ENCODE results near the gene CCM2. TPM values are rescaled to one million over a fixed set of nuclear protein-coding genes. Genes with fewer than 3 reads are reported as not detected.

CCM2 gene
- total RNA-seq, 2 experiments from 2014 or later, result 99.6 to 99.9 TPM

- Mint-ChIP-seq H3K27me3 (ENCODE audit: low read depth) (no peaks in the 10 kb centered on the region), H3K4me3 (no peak overlapping the region), H3K4me1 (ENCODE audit: low read depth) (peaks cover 42% of the 10 kb centered on the region), H3K36me3 (ENCODE audit: low read depth) (peaks cover 87% of the 10 kb centered on the region), H3K9me3 (ENCODE audit: insufficient read depth) (no peaks in the 10 kb centered on the region), H3K27ac (no peak overlapping the region)
- CTCF ChIA-PET, result no interaction called here
- POLR2A ChIA-PET, result interaction anchor here (0.7 to 5.9 kb wide), 8 partner anchors 8 to 165 kb away, joined by 3 to 96 read pairs (median 4); partner anchors contain the start of genes MYO1G and PURB
- ATAC-seq, result no peak
- no peak for DNase-seq
Measured at GRCh38 chr7:44970523-44971051, 29.4 kb upstream of the CCM2 start.

- ChIA-PET CTCF (interaction anchor here (3.6 to 6.3 kb wide), 3 partner anchors 29 to 164 kb away, joined by 38 to 111 read pairs (median 90); partner anchors contain the start of gene CCM2), POLR2A (interaction anchor here (0.8 to 13.9 kb wide), 11 partner anchors 8 to 165 kb away, joined by 3 to 234 read pairs (median 7); partner anchors contain the start of genes CCM2 and MYO1G)
- DNase-seq, result no peak
- Mint-ChIP-seq H3K4me1 (ENCODE audit: low read depth) (peaks cover 49% of the 10 kb centered on the region), H3K4me3 (no peak overlapping the region), H3K36me3 (ENCODE audit: low read depth) (peaks cover 88% of the 10 kb centered on the region), H3K9me3 (ENCODE audit: insufficient read depth) (no peaks in the 10 kb centered on the region), H3K27ac (peak overlapping the region; percentile 70), H3K27me3 (ENCODE audit: low read depth) (no peaks in the 10 kb centered on the region)
- no peak for ATAC-seq
Measured at GRCh38 chr7:44971188-44971901, 28.7 kb upstream of the CCM2 start.

DNA sequence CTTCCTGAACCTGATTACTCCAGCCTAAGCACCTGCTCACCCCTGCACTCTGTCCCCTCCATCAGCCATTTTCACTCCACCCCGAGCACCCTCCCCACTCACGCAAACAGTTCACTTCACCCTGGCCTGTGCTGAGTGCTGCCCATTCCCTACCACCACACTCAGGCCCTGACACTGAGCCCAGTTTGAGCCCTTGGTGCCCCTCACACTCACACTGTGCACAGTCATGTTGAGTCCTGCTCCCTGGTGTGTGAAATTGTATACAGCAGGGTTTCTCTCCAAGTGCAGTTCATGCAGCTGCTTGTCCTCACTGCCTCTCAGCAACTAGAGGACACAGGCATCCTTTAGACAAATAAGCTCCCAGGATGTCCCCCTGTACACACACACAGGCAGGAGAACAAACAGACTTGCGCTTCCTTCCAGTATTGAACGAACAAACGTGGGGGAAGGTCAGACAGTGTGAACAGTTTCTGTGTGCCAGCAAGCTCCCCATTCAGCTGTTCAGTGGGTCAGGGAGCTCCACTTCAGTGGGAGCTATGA lies 28.0 kb upstream of the CCM2 start:
- Mint-ChIP-seq H3K4me3 (no peak overlapping the region), H3K4me1 (ENCODE audit: low read depth) (peaks cover 55% of the 10 kb centered on the region), H3K27me3 (ENCODE audit: low read depth) (no peaks in the 10 kb centered on the region), H3K36me3 (ENCODE audit: low read depth) (peaks cover 90% of the 10 kb centered on the region), H3K27ac (peak overlapping the region; percentile 70), H3K9me3 (ENCODE audit: insufficient read depth) (no peaks in the 10 kb centered on the region)
- POLR2A ChIA-PET, result interaction anchor here (0.7 to 13.9 kb wide), 15 partner anchors 7 to 174 kb away, joined by 3 to 234 read pairs (median 6); partner anchors contain the start of genes CCM2, H2AZ2 and MYO1G
- no peak for ATAC-seq
- CTCF ChIA-PET, result interaction anchor here (0.8 to 6.3 kb wide), 10 partner anchors 9 to 174 kb away, joined by 3 to 111 read pairs (median 10); partner anchors contain the start of gene CCM2
- DNase-seq, result no peak

- H3K36me3 Mint-ChIP-seq (ENCODE audit: low read depth), result peaks cover 89% of the 10 kb centered on the region
- H3K4me3 Mint-ChIP-seq, result no peak overlapping the region
- peak overlapping the region; percentile 52 for H3K27ac Mint-ChIP-seq
- ChIA-PET CTCF (interaction anchor here (0.8 to 6.3 kb wide), 18 partner anchors 8 to 174 kb away, joined by 3 to 111 read pairs (median 8); partner anchors contain the start of gene CCM2), POLR2A (interaction anchor here (0.6 to 13.9 kb wide), 20 partner anchors 10 to 398 kb away, joined by 3 to 234 read pairs (median 6); partner anchors contain the start of genes CCM2, H2AZ2 and TBRG4)
- ATAC-seq (no peak), DNase-seq (no peak)
- H3K4me1 Mint-ChIP-seq (ENCODE audit: low read depth), result peaks cover 55% of the 10 kb centered on the region
- H3K27me3 Mint-ChIP-seq (ENCODE audit: low read depth), result no peaks in the 10 kb centered on the region
- no peaks in the 10 kb centered on the region for H3K9me3 Mint-ChIP-seq (ENCODE audit: insufficient read depth)
Measured at GRCh38 chr7:44972562-44972961, 27.4 kb upstream of the CCM2 start.

- peak; percentile 74 for DNase-seq
- Mint-ChIP-seq H3K4me1 (ENCODE audit: low read depth) (peaks cover 51% of the 10 kb centered on the region), H3K4me3 (no peak overlapping the region), H3K27ac (peak overlapping the region; percentile 65), H3K36me3 (ENCODE audit: low read depth) (peaks cover 89% of the 10 kb centered on the region), H3K27me3 (ENCODE audit: low read depth) (no peaks in the 10 kb centered on the region), H3K9me3 (ENCODE audit: insufficient read depth) (no peaks in the 10 kb centered on the region)
- ChIA-PET POLR2A (interaction anchor here (0.9 to 13.9 kb wide), 21 partner anchors 9 to 399 kb away, joined by 3 to 234 read pairs (median 5); partner anchors contain the start of genes CCM2, H2AZ2 and TBRG4), CTCF (interaction anchor here (0.6 to 6.3 kb wide), 32 partner anchors 7 to 162 kb away, joined by 3 to 111 read pairs (median 5); partner anchors contain the start of genes CCM2, PURB and TBRG4)
- ATAC-seq, result peak; percentile 26
Measured at GRCh38 chr7:44973610-44974401, 26.2 kb upstream of the CCM2 start.

GRCh38 chr7:44974549-44974948 lies 25.5 kb upstream of the CCM2 start:
- no peaks in the 10 kb centered on the region for H3K27me3 Mint-ChIP-seq (ENCODE audit: low read depth)
- H3K36me3 Mint-ChIP-seq (ENCODE audit: low read depth), result peaks cover 88% of the 10 kb centered on the region
- POLR2A ChIA-PET, result interaction anchor here (0.7 to 13.9 kb wide), 15 partner anchors 8 to 163 kb away, joined by 4 to 234 read pairs (median 13); partner anchors contain the start of genes CCM2, H2AZ2 and TBRG4
- peaks cover 56% of the 10 kb centered on the region for H3K4me1 Mint-ChIP-seq (ENCODE audit: low read depth)
- H3K4me3 Mint-ChIP-seq, result peak overlapping the region; percentile 45
- peak overlapping the region; percentile 65 for H3K27ac Mint-ChIP-seq
- no peaks in the 10 kb centered on the region for H3K9me3 Mint-ChIP-seq (ENCODE audit: insufficient read depth)
- DNase-seq (no peak), ATAC-seq (no peak)
- CTCF ChIA-PET, result interaction anchor here (1.8 to 6.3 kb wide), 11 partner anchors 10 to 161 kb away, joined by 6 to 111 read pairs (median 11); partner anchors contain the start of genes CCM2 and TBRG4

GRCh38 chr7:44975331-44976039 lies 24.5 kb upstream of the CCM2 start:
- DNase-seq (no peak), ATAC-seq (no peak)
- Mint-ChIP-seq H3K36me3 (ENCODE audit: low read depth) (peaks cover 81% of the 10 kb centered on the region), H3K4me1 (ENCODE audit: low read depth) (peaks cover 66% of the 10 kb centered on the region), H3K4me3 (peak overlapping the region; percentile 95), H3K27ac (peak overlapping the region; percentile 65), H3K9me3 (ENCODE audit: insufficient read depth) (no peaks in the 10 kb centered on the region), H3K27me3 (ENCODE audit: low read depth) (no peaks in the 10 kb centered on the region)
- ChIA-PET POLR2A (interaction anchor here (0.7 to 13.9 kb wide), 14 partner anchors 10 to 136 kb away, joined by 3 to 234 read pairs (median 6); partner anchors contain the start of genes CCM2, H2AZ2 and TBRG4), CTCF (interaction anchor here (2.8 to 6.3 kb wide), 5 partner anchors 9 to 160 kb away, joined by 11 to 111 read pairs (median 32); partner anchors contain the start of gene CCM2)

GRCh38 chr7:44976040-44976745 lies 23.8 kb upstream of the CCM2 start:
- no peaks in the 10 kb centered on the region for H3K9me3 Mint-ChIP-seq (ENCODE audit: insufficient read depth)
- ATAC-seq (no peak), DNase-seq (no peak)
- no peaks in the 10 kb centered on the region for H3K27me3 Mint-ChIP-seq (ENCODE audit: low read depth)
- ChIA-PET CTCF (interaction anchor here (6.3 kb wide), 1 partner anchor 24 kb away, joined by 111 read pairs; the partner anchor contains the start of gene CCM2), POLR2A (interaction anchor here (0.7 to 13.9 kb wide), 11 partner anchors 10 to 135 kb away, joined by 3 to 234 read pairs (median 5); partner anchors contain the start of genes CCM2 and TBRG4)
- peaks cover 85% of the 10 kb centered on the region for H3K36me3 Mint-ChIP-seq (ENCODE audit: low read depth)
- H3K4me3 Mint-ChIP-seq, result peak overlapping the region; percentile 95
- peak overlapping the region; percentile 98 for H3K27ac Mint-ChIP-seq
- peaks cover 73% of the 10 kb centered on the region for H3K4me1 Mint-ChIP-seq (ENCODE audit: low read depth)

- peak overlapping the region; percentile 95 for H3K4me3 Mint-ChIP-seq
- no peaks in the 10 kb centered on the region for H3K9me3 Mint-ChIP-seq (ENCODE audit: insufficient read depth)
- peak overlapping the region; percentile 98 for H3K27ac Mint-ChIP-seq
- no peak for DNase-seq
- ChIA-PET CTCF (interaction anchor here (6.3 kb wide), 1 partner anchor 23 kb away, joined by 111 read pairs; the partner anchor contains the start of gene CCM2), POLR2A (interaction anchor here (1.3 to 13.9 kb wide), 8 partner anchors 9 to 91 kb away, joined by 3 to 234 read pairs (median 6); partner anchors contain the start of gene CCM2)
- no peaks in the 10 kb centered on the region for H3K27me3 Mint-ChIP-seq (ENCODE audit: low read depth)
- peaks cover 85% of the 10 kb centered on the region for H3K36me3 Mint-ChIP-seq (ENCODE audit: low read depth)
- H3K4me1 Mint-ChIP-seq (ENCODE audit: low read depth), result peaks cover 76% of the 10 kb centered on the region
- no peak for ATAC-seq
Measured at GRCh38 chr7:44976746-44977196, 23.2 kb upstream of the CCM2 start.

All from activated CD8-positive, alpha-beta T cell treated with anti-CD3 and anti-CD28 coated beads, Interleukin-2, amount 10 ng/mL, durations not matched to agents 7 days and 5 days (primary cell).